Fibroblast of villous mesenchyme (primary cell): ENCODE results near the gene USHBP1. TPM values are rescaled to one million over a fixed set of nuclear protein-coding genes. Genes with fewer than 3 reads are reported as not detected.

ENCODE experiments used
- DNase-seq: peaks from one replicate; pipeline ENCODE4 v3.0.0-alpha.2; 2010; ENCODE audit warnings: low read depth
- H3K4me3 ChIP-seq: 2 replicates; pipeline ENCODE4 v1.5.1; 2011; ENCODE audit warnings: low read depth, mild to moderate bottlenecking, low read length
- total RNA-seq: library from RNA; depleted of rRNA; stranded (reverse); fragments of >200 nt; gene quantifications from 2 replicates; pipeline ENCODE4 v1.2.3, GENCODE V29; 2012
- TF ChIP-seq, protein P1 (sequence below): IDR thresholded peaks from 2 replicates; pipeline ENCODE4 v1.5.1; 2012; ENCODE audit warnings: low read depth, mild to moderate bottlenecking, low read length; ENCODE audit not compliant: insufficient read depth

USHBP1 gene
- total RNA-seq, 1 donor, result not detected

DNA sequence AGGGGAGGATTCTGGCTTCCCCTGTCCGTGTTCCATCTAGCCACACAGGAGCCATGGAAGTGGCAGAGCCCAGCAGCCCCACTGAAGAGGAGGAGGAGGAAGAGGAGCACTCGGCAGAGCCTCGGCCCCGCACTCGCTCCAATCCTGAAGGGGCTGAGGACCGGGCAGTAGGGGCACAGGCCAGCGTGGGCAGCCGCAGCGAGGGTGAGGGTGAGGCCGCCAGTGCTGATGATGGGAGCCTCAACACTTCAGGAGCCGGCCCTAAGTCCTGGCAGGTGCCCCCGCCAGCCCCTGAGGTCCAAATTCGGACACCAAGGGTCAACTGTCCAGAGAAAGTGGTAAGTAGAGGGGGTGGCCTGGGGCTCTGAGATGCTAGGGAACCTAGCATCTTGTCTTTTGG lies 4.2 kb upstream of the USHBP1 start:
- TF ChIP-seq, protein P1, sequence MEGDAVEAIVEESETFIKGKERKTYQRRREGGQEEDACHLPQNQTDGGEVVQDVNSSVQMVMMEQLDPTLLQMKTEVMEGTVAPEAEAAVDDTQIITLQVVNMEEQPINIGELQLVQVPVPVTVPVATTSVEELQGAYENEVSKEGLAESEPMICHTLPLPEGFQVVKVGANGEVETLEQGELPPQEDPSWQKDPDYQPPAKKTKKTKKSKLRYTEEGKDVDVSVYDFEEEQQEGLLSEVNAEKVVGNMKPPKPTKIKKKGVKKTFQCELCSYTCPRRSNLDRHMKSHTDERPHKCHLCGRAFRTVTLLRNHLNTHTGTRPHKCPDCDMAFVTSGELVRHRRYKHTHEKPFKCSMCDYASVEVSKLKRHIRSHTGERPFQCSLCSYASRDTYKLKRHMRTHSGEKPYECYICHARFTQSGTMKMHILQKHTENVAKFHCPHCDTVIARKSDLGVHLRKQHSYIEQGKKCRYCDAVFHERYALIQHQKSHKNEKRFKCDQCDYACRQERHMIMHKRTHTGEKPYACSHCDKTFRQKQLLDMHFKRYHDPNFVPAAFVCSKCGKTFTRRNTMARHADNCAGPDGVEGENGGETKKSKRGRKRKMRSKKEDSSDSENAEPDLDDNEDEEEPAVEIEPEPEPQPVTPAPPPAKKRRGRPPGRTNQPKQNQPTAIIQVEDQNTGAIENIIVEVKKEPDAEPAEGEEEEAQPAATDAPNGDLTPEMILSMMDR, result no peak

GRCh38 chr19:17266975-17267788 lies 2.6 kb upstream of the USHBP1 start, which contains the start of gene BABAM1:
TSS of gene BABAM1 (plus strand) at chr19:17267443. CDS start at chr19:17268807, 1,364 bp downstream.
- DNase-seq, result peak; percentile 99
- TF ChIP-seq, protein P1, result no peak
- peak within 1 kb of the TSS; percentile 93 for H3K4me3 ChIP-seq

More for the DNA sequence above, 4.2 kb upstream of the USHBP1 start:
- no peak overlapping the region for H3K4me3 ChIP-seq
- DNase-seq, result no peak

DNA sequence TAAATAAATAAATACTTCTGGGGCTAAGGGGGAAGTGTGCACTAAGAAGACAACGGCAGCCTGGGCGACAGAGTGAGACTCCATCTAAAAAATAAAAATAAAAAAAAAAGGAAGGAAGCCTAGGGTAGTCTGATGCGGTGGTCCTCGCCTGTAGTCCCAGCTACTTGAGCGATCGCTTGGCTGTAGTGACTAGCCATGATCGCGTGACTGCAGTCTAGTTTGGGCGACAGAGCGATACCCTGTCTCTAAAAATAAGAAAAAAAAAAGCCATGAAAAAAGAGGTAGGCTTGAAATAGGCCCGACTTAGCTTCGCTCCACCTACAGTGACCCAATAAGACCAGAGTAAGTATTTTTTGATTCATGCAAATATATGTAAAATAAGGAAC lies 2.0 kb upstream of the USHBP1 start:
- no peak overlapping the region for H3K4me3 ChIP-seq
- DNase-seq, result no peak
- TF ChIP-seq, protein P1, result no peak

DNA sequence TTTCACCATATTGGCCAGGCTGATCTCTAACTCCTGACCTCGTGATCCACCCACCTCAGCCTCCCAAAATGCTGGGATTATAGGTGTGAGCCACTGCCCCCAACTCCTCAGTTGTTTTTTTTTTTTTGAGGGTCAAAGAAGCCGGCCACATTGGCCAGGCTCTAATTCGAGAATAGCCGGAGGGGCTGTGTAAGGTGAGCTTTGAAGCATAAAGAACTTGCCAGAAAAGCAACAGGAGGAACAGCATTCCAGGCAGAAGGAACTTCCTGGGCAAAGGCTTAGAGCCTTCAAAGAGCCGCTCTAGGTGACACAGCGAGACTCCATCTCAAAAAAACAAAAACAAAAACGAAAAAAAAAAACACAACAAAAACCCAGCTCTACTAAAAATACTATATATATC lies 1.5 kb upstream of the USHBP1 start:
- TF ChIP-seq, protein P1, result no peak
- H3K4me3 ChIP-seq, result no peak overlapping the region
- no peak for DNase-seq

DNA sequence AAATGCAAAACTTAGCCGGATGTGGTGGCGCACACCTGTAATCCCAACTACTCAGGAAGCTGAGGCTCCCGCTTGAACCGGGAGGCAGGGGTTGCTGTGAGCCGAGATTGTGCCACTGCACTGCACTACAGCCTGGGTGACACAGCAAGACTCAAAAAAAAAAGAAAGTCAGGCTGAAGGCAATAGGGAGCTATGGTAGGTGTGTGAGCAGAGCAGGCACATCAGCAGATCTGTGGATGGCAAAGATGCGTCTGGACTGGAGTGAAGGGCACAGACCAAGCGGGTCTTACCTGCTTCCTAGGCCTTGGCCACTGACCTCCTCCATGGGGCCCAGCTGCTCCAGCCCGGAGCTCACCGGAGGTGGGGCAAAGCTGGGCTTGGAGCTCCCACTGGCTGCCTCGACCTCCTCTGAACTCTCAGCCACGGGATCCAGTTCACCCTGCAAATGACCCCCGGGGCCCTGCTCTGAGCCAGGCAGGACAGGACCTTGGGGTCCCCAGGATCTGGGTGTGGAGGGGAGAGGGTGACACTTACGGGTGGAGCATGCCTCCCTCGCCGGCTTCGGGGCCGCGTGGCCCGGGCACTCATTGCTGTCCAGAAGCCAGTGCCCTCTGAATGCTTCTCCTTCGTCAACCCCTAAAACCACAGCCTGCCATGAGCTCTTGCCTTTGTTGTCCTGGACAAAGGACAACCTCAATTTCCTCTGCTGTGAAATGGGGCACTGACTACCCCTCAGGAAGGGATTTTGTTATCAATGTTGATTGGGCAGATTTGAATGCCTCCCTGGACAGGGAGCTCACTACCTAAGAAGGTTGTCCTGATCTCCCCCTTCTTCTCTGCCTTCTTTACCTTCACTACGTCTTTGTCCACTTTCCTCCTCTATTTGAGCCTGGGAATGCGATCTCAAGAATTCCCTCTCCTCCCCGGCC lies 569 bp downstream of the USHBP1 start:
- TF ChIP-seq, protein P1, result no peak
- DNase-seq, result no peak
- no peak overlapping the region for H3K4me3 ChIP-seq

DNA sequence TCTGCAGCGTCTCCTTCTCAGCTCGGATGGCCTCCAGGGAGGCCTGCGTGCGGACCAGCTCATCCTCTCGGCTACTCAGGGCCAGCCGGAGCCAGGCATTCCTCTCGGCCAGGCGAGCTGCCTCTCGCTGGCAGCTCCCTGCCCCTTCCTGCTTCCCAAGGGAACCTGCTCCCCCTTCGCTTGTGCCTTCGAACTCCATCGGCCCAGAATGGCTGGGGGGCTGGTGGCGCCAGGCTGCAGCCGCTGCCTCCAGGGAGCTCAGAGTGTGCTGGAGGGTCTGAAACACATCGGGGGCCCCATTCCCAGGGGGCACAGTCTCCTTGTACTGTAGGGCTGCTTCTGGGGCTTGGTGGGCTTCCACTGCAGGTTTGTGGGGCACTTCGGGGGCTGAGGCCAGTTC lies 2.0 kb downstream of the USHBP1 start:
- TF ChIP-seq, protein P1, result no peak
- H3K4me3 ChIP-seq, result no peak overlapping the region
- DNase-seq, result no peak
